ENCODE data around the gene PLEKHG4.

The PLEKHG4 gene

GRCh38 chr16:67304020-67304419, 24.7 kb downstream of the PLEKHG4 start:
- H3K36me3 ChIP-seq (ENCODE audit: control insufficient read depth in 2 of 2, insufficient read depth in 2 of 2, low read length in 2 of 2), result no peaks in the 10 kb centered on the region
- H3K27me3 ChIP-seq (ENCODE audit: control insufficient read depth in 2 of 2, insufficient read depth in 2 of 2, low read length in 2 of 2), result no peaks in the 10 kb centered on the region
- H3K4me1 ChIP-seq (ENCODE audit: control insufficient read depth in 2 of 2, insufficient read depth in 2 of 2, low read length in 2 of 2), result no peaks in the 10 kb centered on the region
- H3K4me3 ChIP-seq (ENCODE audit: low read length in 2 of 2), result no peak overlapping the region
- H3K27ac ChIP-seq (ENCODE audit: low read depth in 2 of 2, low read length in 2 of 2), result no peak overlapping the region
- no peaks in the 10 kb centered on the region for H3K9me3 ChIP-seq (ENCODE audit: control insufficient read depth in 2 of 2, low read length in 2 of 2)
- no peak overlapping the region for H3K9ac ChIP-seq (ENCODE audit: low read depth in 1 of 2, low read length in 2 of 2)

- H3K27me3 ChIP-seq (ENCODE audit: control insufficient read depth in 2 of 2, insufficient read depth in 2 of 2, low read length in 2 of 2), result no peaks in the 10 kb centered on the region
- no peaks in the 10 kb centered on the region for H3K36me3 ChIP-seq (ENCODE audit: control insufficient read depth in 2 of 2, insufficient read depth in 2 of 2, low read length in 2 of 2)
- H3K27ac ChIP-seq (ENCODE audit: low read depth in 2 of 2, low read length in 2 of 2), result no peak overlapping the region
- H3K4me3 ChIP-seq (ENCODE audit: low read length in 2 of 2), result no peak overlapping the region
- no peaks in the 10 kb centered on the region for H3K9me3 ChIP-seq (ENCODE audit: control insufficient read depth in 2 of 2, low read length in 2 of 2)
- no peaks in the 10 kb centered on the region for H3K4me1 ChIP-seq (ENCODE audit: control insufficient read depth in 2 of 2, insufficient read depth in 2 of 2, low read length in 2 of 2)
- H3K9ac ChIP-seq (ENCODE audit: low read depth in 1 of 2, low read length in 2 of 2), result no peak overlapping the region
Measured at GRCh38 chr16:67305216-67306071, 26.1 kb downstream of the PLEKHG4 start.

- Histone ChIP-seq H3K4me3 (ENCODE audit: low read length in 2 of 2) (no peak overlapping the region), H3K9me3 (ENCODE audit: control insufficient read depth in 2 of 2, low read length in 2 of 2) (no peaks in the 10 kb centered on the region), H3K27ac (ENCODE audit: low read depth in 2 of 2, low read length in 2 of 2) (no peak overlapping the region), H3K27me3 (ENCODE audit: control insufficient read depth in 2 of 2, insufficient read depth in 2 of 2, low read length in 2 of 2) (no peaks in the 10 kb centered on the region), H3K4me1 (ENCODE audit: control insufficient read depth in 2 of 2, insufficient read depth in 2 of 2, low read length in 2 of 2) (peaks cover 0 to 5% of the 10 kb centered on the region in 2 donors), H3K36me3 (ENCODE audit: control insufficient read depth in 2 of 2, insufficient read depth in 2 of 2, low read length in 2 of 2) (no peaks in the 10 kb centered on the region), H3K9ac (ENCODE audit: low read depth in 1 of 2, low read length in 2 of 2) (no peak overlapping the region)
Measured at GRCh38 chr16:67310561-67310960, 31.2 kb downstream of the PLEKHG4 start.

GRCh38 chr16:67311607-67312488, 32.5 kb downstream of the PLEKHG4 start:
- Histone ChIP-seq H3K27ac (ENCODE audit: low read depth in 2 of 2, low read length in 2 of 2) (peak overlapping the region; percentile 66 to 70), H3K36me3 (ENCODE audit: control insufficient read depth in 2 of 2, insufficient read depth in 2 of 2, low read length in 2 of 2) (no peaks in the 10 kb centered on the region), H3K27me3 (ENCODE audit: control insufficient read depth in 2 of 2, insufficient read depth in 2 of 2, low read length in 2 of 2) (no peaks in the 10 kb centered on the region), H3K9ac (ENCODE audit: low read depth in 1 of 2, low read length in 2 of 2) (no peak overlapping the region), H3K4me3 (ENCODE audit: low read length in 2 of 2) (no peak overlapping the region), H3K9me3 (ENCODE audit: control insufficient read depth in 2 of 2, low read length in 2 of 2) (no peaks in the 10 kb centered on the region), H3K4me1 (ENCODE audit: control insufficient read depth in 2 of 2, insufficient read depth in 2 of 2, low read length in 2 of 2) (peaks cover 0 to 5% of the 10 kb centered on the region in 2 donors)

GRCh38 chr16:67312719-67313118, 33.4 kb downstream of the PLEKHG4 start:
- peaks cover 0 to 2% of the 10 kb centered on the region in 2 donors for H3K27me3 ChIP-seq (ENCODE audit: control insufficient read depth in 2 of 2, insufficient read depth in 2 of 2, low read length in 2 of 2)
- no peaks in the 10 kb centered on the region for H3K9me3 ChIP-seq (ENCODE audit: control insufficient read depth in 2 of 2, low read length in 2 of 2)
- no peaks in the 10 kb centered on the region for H3K36me3 ChIP-seq (ENCODE audit: control insufficient read depth in 2 of 2, insufficient read depth in 2 of 2, low read length in 2 of 2)
- H3K4me1 ChIP-seq (ENCODE audit: control insufficient read depth in 2 of 2, insufficient read depth in 2 of 2, low read length in 2 of 2), result peaks cover 0 to 5% of the 10 kb centered on the region in 2 donors
- H3K4me3 ChIP-seq (ENCODE audit: low read length in 2 of 2), result no peak overlapping the region
- no peak overlapping the region for H3K9ac ChIP-seq (ENCODE audit: low read depth in 1 of 2, low read length in 2 of 2)
- H3K27ac ChIP-seq (ENCODE audit: low read depth in 2 of 2, low read length in 2 of 2), result peak overlapping the region; percentile 54 to 66

GRCh38 chr16:67317853-67318252, 38.5 kb downstream of the PLEKHG4 start:
- Histone ChIP-seq H3K4me1 (ENCODE audit: control insufficient read depth in 2 of 2, insufficient read depth in 2 of 2, low read length in 2 of 2) (no peaks in the 10 kb centered on the region), H3K27ac (ENCODE audit: low read depth in 2 of 2, low read length in 2 of 2) (no peak overlapping the region), H3K4me3 (ENCODE audit: low read length in 2 of 2) (no peak overlapping the region), H3K9me3 (ENCODE audit: control insufficient read depth in 2 of 2, low read length in 2 of 2) (no peaks in the 10 kb centered on the region), H3K27me3 (ENCODE audit: control insufficient read depth in 2 of 2, insufficient read depth in 2 of 2, low read length in 2 of 2) (peaks cover 2% of the 10 kb centered on the region in 2 donors), H3K9ac (ENCODE audit: low read depth in 1 of 2, low read length in 2 of 2) (no peak overlapping the region), H3K36me3 (ENCODE audit: control insufficient read depth in 2 of 2, insufficient read depth in 2 of 2, low read length in 2 of 2) (no peaks in the 10 kb centered on the region)

GRCh38 chr16:67326115-67326471, 46.8 kb downstream of the PLEKHG4 start:
- Histone ChIP-seq H3K4me3 (ENCODE audit: low read length in 2 of 2) (peak overlapping the region; percentile 25 to 64), H3K9me3 (ENCODE audit: control insufficient read depth in 2 of 2, low read length in 2 of 2) (no peaks in the 10 kb centered on the region), H3K27ac (ENCODE audit: low read depth in 2 of 2, low read length in 2 of 2) (no peak overlapping the region), H3K36me3 (ENCODE audit: control insufficient read depth in 2 of 2, insufficient read depth in 2 of 2, low read length in 2 of 2) (no peaks in the 10 kb centered on the region), H3K4me1 (ENCODE audit: control insufficient read depth in 2 of 2, insufficient read depth in 2 of 2, low read length in 2 of 2) (peaks cover 4 to 7% of the 10 kb centered on the region in 2 donors), H3K9ac (ENCODE audit: low read depth in 1 of 2, low read length in 2 of 2) (peak overlapping the region in 1 of 2 donors; percentile 9), H3K27me3 (ENCODE audit: control insufficient read depth in 2 of 2, insufficient read depth in 2 of 2, low read length in 2 of 2) (no peaks in the 10 kb centered on the region)

GRCh38 chr16:67326472-67327309, 47.4 kb downstream of the PLEKHG4 start, which contains the start of the genes KCTD19 and LRRC36:
Gene KCTD19 (minus strand): TSS chr16:67326741. CDS start chr16:67326707, 34 bp downstream.
Gene LRRC36 (plus strand): TSS chr16:67326815. CDS start chr16:67326863, 48 bp downstream.
- Histone ChIP-seq H3K36me3 (ENCODE audit: control insufficient read depth in 2 of 2, insufficient read depth in 2 of 2, low read length in 2 of 2) (no peaks in the 10 kb centered on the region), H3K9ac (ENCODE audit: low read depth in 1 of 2, low read length in 2 of 2) (peak within 1 kb of the TSS; percentile 9 to 24), H3K27ac (ENCODE audit: low read depth in 2 of 2, low read length in 2 of 2) (no peak within 1 kb of the TSS), H3K4me3 (ENCODE audit: low read length in 2 of 2) (peak within 1 kb of the TSS; percentile 25 to 64), H3K27me3 (ENCODE audit: control insufficient read depth in 2 of 2, insufficient read depth in 2 of 2, low read length in 2 of 2) (no peaks in the 10 kb centered on the region), H3K9me3 (ENCODE audit: control insufficient read depth in 2 of 2, low read length in 2 of 2) (no peaks in the 10 kb centered on the region), H3K4me1 (ENCODE audit: control insufficient read depth in 2 of 2, insufficient read depth in 2 of 2, low read length in 2 of 2) (peaks cover 4 to 7% of the 10 kb centered on the region in 2 donors)

- H3K4me1 ChIP-seq (ENCODE audit: control insufficient read depth in 2 of 2, insufficient read depth in 2 of 2, low read length in 2 of 2), result peaks cover 4 to 7% of the 10 kb centered on the region in 2 donors
- no peak overlapping the region for H3K9ac ChIP-seq (ENCODE audit: low read depth in 1 of 2, low read length in 2 of 2)
- no peaks in the 10 kb centered on the region for H3K27me3 ChIP-seq (ENCODE audit: control insufficient read depth in 2 of 2, insufficient read depth in 2 of 2, low read length in 2 of 2)
- H3K4me3 ChIP-seq (ENCODE audit: low read length in 2 of 2), result no peak overlapping the region
- no peak overlapping the region for H3K27ac ChIP-seq (ENCODE audit: low read depth in 2 of 2, low read length in 2 of 2)
- no peaks in the 10 kb centered on the region for H3K9me3 ChIP-seq (ENCODE audit: control insufficient read depth in 2 of 2, low read length in 2 of 2)
- H3K36me3 ChIP-seq (ENCODE audit: control insufficient read depth in 2 of 2, insufficient read depth in 2 of 2, low read length in 2 of 2), result no peaks in the 10 kb centered on the region
Measured at GRCh38 chr16:67327743-67328142, 48.4 kb downstream of the PLEKHG4 start.
